ENCODE data around the gene ADIG.

ADIG gene

GRCh38 chr20:38600057-38600456 lies 19.1 kb downstream of the ADIG start:
- no peak for TF ChIP-seq CTCF (IDR thresholded peaks at IDR 0.05; ENCODE audit: extremely low read depth, insufficient read depth, missing control alignments)
- DNase-seq (ENCODE audit: low spot score) = no peak
- in situ Hi-C loops (cut with MboI; ENCODE audit: low pct_unique_long_range_greater_than_20kb, low sequenced_read_pairs, unreplicated experiment) = no loop called here

GRCh38 chr20:38601216-38602184 lies 20.5 kb downstream of the ADIG start, which contains the start of gene ARHGAP40:
ARHGAP40 (plus strand) TSS chr20:38601809.
- in situ Hi-C loops (cut with MboI; ENCODE audit: low pct_unique_long_range_greater_than_20kb, low sequenced_read_pairs, unreplicated experiment) = no loop called here
- TF ChIP-seq CTCF (IDR thresholded peaks at IDR 0.05; ENCODE audit: extremely low read depth, insufficient read depth, missing control alignments) = no peak
- DNase-seq (ENCODE audit: low spot score) = peak; percentile 56

- no peak for DNase-seq (ENCODE audit: low spot score)
- TF ChIP-seq CTCF (IDR thresholded peaks at IDR 0.05; ENCODE audit: extremely low read depth, insufficient read depth, missing control alignments) = no peak
- in situ Hi-C loops (cut with MboI; ENCODE audit: low pct_unique_long_range_greater_than_20kb, low sequenced_read_pairs, unreplicated experiment) = no loop called here
Measured at GRCh38 chr20:38602185-38602581, 21.2 kb downstream of the ADIG start.

GRCh38 chr20:38603286-38603685 lies 22.3 kb downstream of the ADIG start:
- in situ Hi-C loops (cut with MboI; ENCODE audit: low pct_unique_long_range_greater_than_20kb, low sequenced_read_pairs, unreplicated experiment) = no loop called here
- no peak for TF ChIP-seq CTCF (IDR thresholded peaks at IDR 0.05; ENCODE audit: extremely low read depth, insufficient read depth, missing control alignments)
- DNase-seq (ENCODE audit: low spot score) = no peak

GRCh38 chr20:38604873-38605303 lies 23.9 kb downstream of the ADIG start:
- in situ Hi-C loops (cut with MboI; ENCODE audit: low pct_unique_long_range_greater_than_20kb, low sequenced_read_pairs, unreplicated experiment) = no loop called here

GRCh38 chr20:38607351-38607750 lies 26.4 kb downstream of the ADIG start:
- in situ Hi-C loops (cut with MboI; ENCODE audit: low pct_unique_long_range_greater_than_20kb, low sequenced_read_pairs, unreplicated experiment) = no loop called here
- no peak for DNase-seq (ENCODE audit: low spot score)
- no peak for TF ChIP-seq CTCF (IDR thresholded peaks at IDR 0.05; ENCODE audit: extremely low read depth, insufficient read depth, missing control alignments)

More at GRCh38 chr20:38604873-38605303, 23.9 kb downstream of the ADIG start:
- TF ChIP-seq CTCF (IDR thresholded peaks at IDR 0.05; ENCODE audit: extremely low read depth, insufficient read depth, missing control alignments) = no peak
- no peak for DNase-seq (ENCODE audit: low spot score)

Measured in GM13977 (cell line).